Keratinocyte (primary cell): ENCODE measurements around the gene SF3B6.

Experiments
- EZH2 ChIP-seq: IDR thresholded peaks from one replicate; pipeline ENCODE4 v1.6.1; 2012; ENCODE audit warnings: inconsistent platforms, mild to moderate bottlenecking, low read length, moderate library complexity
- TF ChIP-seq, protein P1 (sequence below), 3 experiments: IDR thresholded peaks in 1 of 3; conservative IDR thresholded peaks in 1 of 3; optimal IDR thresholded peaks in 1 of 3; 2 replicates in 2 of 3; 3 replicates in 1 of 3; pipeline versions ENCODE3 to v1.5.1; 2011; ENCODE audit warnings: low read length in 3 of 3, mild to moderate bottlenecking in 3 of 3, moderate library complexity in 2 of 3, control low read depth in 1 of 3, inconsistent platforms in 1 of 3; ENCODE audit not compliant: insufficient read depth in 2 of 3; ENCODE audit errors: extremely low read depth in 1 of 3

DNA sequence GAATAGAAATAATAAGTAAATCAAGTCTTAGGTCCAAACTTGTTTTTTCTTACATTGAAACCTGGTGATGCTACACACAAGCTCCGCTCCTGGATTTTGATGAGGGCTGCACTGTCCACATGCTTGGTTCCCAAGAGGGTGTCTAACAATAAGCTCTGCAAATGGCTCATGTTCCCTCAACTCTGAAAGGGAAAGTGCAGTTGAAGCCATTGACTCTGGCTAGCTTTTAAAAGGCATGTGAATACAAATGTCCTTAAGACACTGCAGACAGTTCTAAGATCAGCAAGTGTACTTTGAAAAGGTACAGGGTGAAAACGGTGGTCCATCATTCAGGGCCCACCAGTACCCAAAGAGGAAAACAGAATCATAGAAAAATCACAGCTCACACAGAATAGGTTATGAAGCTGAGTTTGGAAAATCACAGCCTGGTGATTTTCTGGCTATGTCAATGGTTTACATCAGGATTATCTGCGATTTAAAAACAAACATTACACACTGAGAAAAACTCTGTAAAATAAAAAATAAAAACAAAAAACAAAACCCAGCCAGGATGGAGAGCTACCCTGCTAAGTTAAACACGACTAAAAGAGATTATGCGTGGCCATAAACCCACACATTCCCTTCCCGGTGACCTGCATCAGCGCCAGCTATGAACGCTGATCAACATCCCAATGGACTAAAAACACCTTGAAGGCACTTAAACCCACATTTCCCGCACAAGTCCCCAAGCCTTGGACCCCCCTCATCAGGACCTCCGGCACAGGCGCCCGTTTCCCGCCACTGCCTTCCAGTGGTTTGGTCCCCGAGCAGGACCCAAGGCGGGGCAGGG, 46.5 kb upstream of the SF3B6 start:
- TF ChIP-seq, protein P1, sequence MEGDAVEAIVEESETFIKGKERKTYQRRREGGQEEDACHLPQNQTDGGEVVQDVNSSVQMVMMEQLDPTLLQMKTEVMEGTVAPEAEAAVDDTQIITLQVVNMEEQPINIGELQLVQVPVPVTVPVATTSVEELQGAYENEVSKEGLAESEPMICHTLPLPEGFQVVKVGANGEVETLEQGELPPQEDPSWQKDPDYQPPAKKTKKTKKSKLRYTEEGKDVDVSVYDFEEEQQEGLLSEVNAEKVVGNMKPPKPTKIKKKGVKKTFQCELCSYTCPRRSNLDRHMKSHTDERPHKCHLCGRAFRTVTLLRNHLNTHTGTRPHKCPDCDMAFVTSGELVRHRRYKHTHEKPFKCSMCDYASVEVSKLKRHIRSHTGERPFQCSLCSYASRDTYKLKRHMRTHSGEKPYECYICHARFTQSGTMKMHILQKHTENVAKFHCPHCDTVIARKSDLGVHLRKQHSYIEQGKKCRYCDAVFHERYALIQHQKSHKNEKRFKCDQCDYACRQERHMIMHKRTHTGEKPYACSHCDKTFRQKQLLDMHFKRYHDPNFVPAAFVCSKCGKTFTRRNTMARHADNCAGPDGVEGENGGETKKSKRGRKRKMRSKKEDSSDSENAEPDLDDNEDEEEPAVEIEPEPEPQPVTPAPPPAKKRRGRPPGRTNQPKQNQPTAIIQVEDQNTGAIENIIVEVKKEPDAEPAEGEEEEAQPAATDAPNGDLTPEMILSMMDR (optimal IDR thresholded peaks at IDR 0.05 in 1 of 3, IDR thresholded peaks at IDR 0.05 in 1 of 3, conservative IDR thresholded peaks at IDR 0.05 in 1 of 3; ENCODE audit: extremely low read depth in 1 of 3, insufficient read depth in 2 of 3, low read length in 3 of 3): no peak
- TF ChIP-seq EZH2: no peak
